B cell (primary cell): ENCODE measurements around the gene CNTNAP2.
"Not testable (repeated sequence)": the region's sequence is repeated elsewhere in the genome, so short reads cannot be mapped to it uniquely, and the experiment has no call there.

ENCODE experiments used
- CTCF ChIP-seq: fragments of 200-600 bp; IDR thresholded peaks from one replicate; pipeline ENCODE4 v1.8.0; 2022; ENCODE audit warnings: antibody characterized with exemption, mild to moderate bottlenecking
- EZH2 ChIP-seq: IDR thresholded peaks from 2 replicates; pipeline ENCODE4 v1.6.1; 2012; ENCODE audit warnings: borderline replicate concordance, low read depth, mild to moderate bottlenecking, moderate library complexity, low read length; ENCODE audit not compliant: insufficient read depth, poor library complexity, severe bottlenecking

- TF ChIP-seq EZH2, CTCF: not testable (repeated sequence)
Observed at GRCh38 chr7:146905746-146906145, 789.1 kb downstream of the CNTNAP2 start.
